ENCODE data around the gene RELN. TPM values are rescaled to one million over a fixed set of nuclear protein-coding genes. Genes with fewer than 3 reads are reported as not detected.

Gene RELN
- total and polyA plus RNA-seq, 4 experiments from 2014 or later = not detected

GRCh38 chr7:103695521-103695920 is 293.9 kb downstream of the RELN start:
- no peak overlapping the region for H3K4me3 Mint-ChIP-seq
- H3K27ac ChIP-seq (ENCODE audit: low read depth, low read length) = no peak overlapping the region
- no peaks in the 10 kb centered on the region for H3K36me3 Mint-ChIP-seq
- ChIA-PET POLR2A (ENCODE audit: partially characterized antibody) (no interaction called here), CTCF (ENCODE audit: partially characterized antibody) (no interaction called here)
- intact Hi-C loops (cut with micrococcal nuclease) = no loop called here
- no peaks in the 10 kb centered on the region for H3K36me3 ChIP-seq (ENCODE audit: insufficient read depth, low read length)
- DNase-seq = no peak
- H3K4me3 ChIP-seq (ENCODE audit: low read length in 2 of 2) = no peak overlapping the region
- H3K4me1 Mint-ChIP-seq = no peaks in the 10 kb centered on the region
- no peaks in the 10 kb centered on the region for H3K4me1 ChIP-seq (ENCODE audit: insufficient read depth, low read length)
- peaks cover 0 to 1% of the 10 kb centered on the region in 2 donors for H3K27me3 Mint-ChIP-seq
- H3K27me3 ChIP-seq (ENCODE audit: insufficient read depth, low read length) = no peaks in the 10 kb centered on the region
- H3K9me3 ChIP-seq (ENCODE audit: control insufficient read depth in 1 of 2, low read length in 2 of 2) = no peaks in the 10 kb centered on the region
- H3K9me3 Mint-ChIP-seq = no peaks in the 10 kb centered on the region
- no peak overlapping the region for H3K27ac Mint-ChIP-seq

- peaks cover 0 to 4% of the 10 kb centered on the region in 2 donors for H3K27me3 Mint-ChIP-seq
- Histone ChIP-seq H3K36me3 (ENCODE audit: insufficient read depth, low read length) (no peaks in the 10 kb centered on the region), H3K9me3 (ENCODE audit: control insufficient read depth in 1 of 2, low read length in 2 of 2) (no peaks in the 10 kb centered on the region), H3K27me3 (ENCODE audit: insufficient read depth, low read length) (no peaks in the 10 kb centered on the region), H3K4me1 (ENCODE audit: insufficient read depth, low read length) (no peaks in the 10 kb centered on the region), H3K4me3 (ENCODE audit: low read length in 2 of 2) (no peak overlapping the region), H3K27ac (ENCODE audit: low read depth, low read length) (no peak overlapping the region)
- intact Hi-C loops (cut with micrococcal nuclease) = no loop called here
- no peak overlapping the region for H3K4me3 Mint-ChIP-seq
- no peaks in the 10 kb centered on the region for H3K9me3 Mint-ChIP-seq
- ChIA-PET POLR2A (ENCODE audit: partially characterized antibody) (no interaction called here), CTCF (ENCODE audit: partially characterized antibody) (no interaction called here)
- no peaks in the 10 kb centered on the region for H3K4me1 Mint-ChIP-seq
- DNase-seq = no peak
- no peak overlapping the region for H3K27ac Mint-ChIP-seq
- H3K36me3 Mint-ChIP-seq = no peaks in the 10 kb centered on the region
Measured at GRCh38 chr7:103694304-103694703, 295.2 kb downstream of the RELN start.

DNA sequence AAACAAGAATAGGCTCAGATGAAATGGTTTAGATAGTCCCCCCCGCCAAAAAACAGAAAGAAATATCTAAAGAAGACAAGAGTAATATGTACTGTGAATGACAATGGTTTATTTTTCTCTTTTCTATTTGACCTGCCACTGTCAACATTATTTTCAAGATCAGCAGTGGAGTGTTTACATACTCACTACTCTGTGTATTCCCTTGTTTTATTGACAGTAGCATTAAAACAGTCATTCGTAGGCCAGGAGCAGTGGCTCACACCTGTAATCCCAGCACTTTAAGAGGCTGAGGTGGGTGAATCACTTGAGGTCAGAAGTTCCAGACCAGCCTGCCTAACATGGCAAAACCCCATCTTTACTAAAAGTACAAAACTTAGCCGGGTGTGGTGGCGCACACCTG is 298.2 kb downstream of the RELN start:
- ChIA-PET CTCF (ENCODE audit: partially characterized antibody) (no interaction called here), POLR2A (ENCODE audit: partially characterized antibody) (no interaction called here)
- Mint-ChIP-seq H3K4me3 (no peak overlapping the region), H3K27me3 (peaks cover 0 to 10% of the 10 kb centered on the region in 2 donors), H3K36me3 (no peaks in the 10 kb centered on the region), H3K9me3 (no peaks in the 10 kb centered on the region), H3K27ac (no peak overlapping the region), H3K4me1 (no peaks in the 10 kb centered on the region)
- no peak overlapping the region for H3K27ac ChIP-seq (ENCODE audit: low read depth, low read length)
- no peak for DNase-seq
- intact Hi-C loops (cut with micrococcal nuclease) = no loop called here
- H3K4me1 ChIP-seq (ENCODE audit: insufficient read depth, low read length) = no peaks in the 10 kb centered on the region
- H3K9me3 ChIP-seq (ENCODE audit: control insufficient read depth in 1 of 2, low read length in 2 of 2) = no peaks in the 10 kb centered on the region
- no peak overlapping the region for H3K4me3 ChIP-seq (ENCODE audit: low read length in 2 of 2)
- no peaks in the 10 kb centered on the region for H3K27me3 ChIP-seq (ENCODE audit: insufficient read depth, low read length)
- H3K36me3 ChIP-seq (ENCODE audit: insufficient read depth, low read length) = no peaks in the 10 kb centered on the region

- Mint-ChIP-seq H3K4me1 (no peaks in the 10 kb centered on the region), H3K36me3 (no peaks in the 10 kb centered on the region), H3K4me3 (no peak overlapping the region), H3K27me3 (peaks cover 3 to 13% of the 10 kb centered on the region in 2 donors), H3K9me3 (no peaks in the 10 kb centered on the region), H3K27ac (no peak overlapping the region)
- no peak for DNase-seq
- no peaks in the 10 kb centered on the region for H3K27me3 ChIP-seq (ENCODE audit: insufficient read depth, low read length)
- ChIA-PET CTCF (ENCODE audit: partially characterized antibody) (interaction anchor here (0.7 kb wide), 1 partner anchor 11 kb away, joined by 3 read pairs; no protein-coding TSS in a partner anchor), POLR2A (ENCODE audit: partially characterized antibody) (no interaction called here)
- H3K4me3 ChIP-seq (ENCODE audit: low read length in 2 of 2) = no peak overlapping the region
- H3K4me1 ChIP-seq (ENCODE audit: insufficient read depth, low read length) = no peaks in the 10 kb centered on the region
- H3K36me3 ChIP-seq (ENCODE audit: insufficient read depth, low read length) = no peaks in the 10 kb centered on the region
- no peak overlapping the region for H3K27ac ChIP-seq (ENCODE audit: low read depth, low read length)
- intact Hi-C loops (cut with micrococcal nuclease) = no loop called here
- H3K9me3 ChIP-seq (ENCODE audit: control insufficient read depth in 1 of 2, low read length in 2 of 2) = no peaks in the 10 kb centered on the region
Measured at GRCh38 chr7:103690242-103690974, 299.1 kb downstream of the RELN start.

DNA sequence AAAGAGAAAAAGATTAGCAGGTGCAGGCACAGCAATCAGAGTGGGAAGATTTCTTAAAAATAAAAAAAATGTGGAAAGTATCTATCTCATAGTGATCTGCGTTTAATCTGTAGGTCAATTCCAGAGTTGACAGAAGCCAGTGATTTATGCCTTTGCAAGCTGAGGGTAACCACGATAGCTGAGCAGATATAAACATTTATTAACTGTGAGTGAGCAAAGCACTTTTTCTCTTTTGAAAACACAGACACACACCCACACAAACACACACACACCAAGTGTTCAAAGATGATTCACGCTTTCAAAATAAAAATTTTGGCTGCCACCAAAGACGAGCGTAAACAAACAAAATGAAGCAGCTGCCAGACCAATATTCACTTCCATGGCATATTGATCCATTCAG is 300.2 kb downstream of the RELN start:
- Histone ChIP-seq H3K36me3 (ENCODE audit: insufficient read depth, low read length) (no peaks in the 10 kb centered on the region), H3K27ac (ENCODE audit: low read depth, low read length) (no peak overlapping the region), H3K27me3 (ENCODE audit: insufficient read depth, low read length) (no peaks in the 10 kb centered on the region), H3K4me3 (ENCODE audit: low read length in 2 of 2) (no peak overlapping the region), H3K9me3 (ENCODE audit: control insufficient read depth in 1 of 2, low read length in 2 of 2) (no peaks in the 10 kb centered on the region), H3K4me1 (ENCODE audit: insufficient read depth, low read length) (no peaks in the 10 kb centered on the region)
- Mint-ChIP-seq H3K4me1 (no peaks in the 10 kb centered on the region), H3K9me3 (peaks cover 0 to under 1% (median 0%) of the 10 kb centered on the region in 8 donors), H3K36me3 (no peaks in the 10 kb centered on the region), H3K4me3 (no peak overlapping the region), H3K27ac (no peak overlapping the region), H3K27me3 (peaks cover 4 to 13% of the 10 kb centered on the region in 2 donors)
- CTCF ChIA-PET (ENCODE audit: partially characterized antibody) = no interaction called here
- POLR2A ChIA-PET (ENCODE audit: partially characterized antibody) = no interaction called here
- intact Hi-C loops (cut with micrococcal nuclease) = no loop called here
- DNase-seq = no peak

DNA sequence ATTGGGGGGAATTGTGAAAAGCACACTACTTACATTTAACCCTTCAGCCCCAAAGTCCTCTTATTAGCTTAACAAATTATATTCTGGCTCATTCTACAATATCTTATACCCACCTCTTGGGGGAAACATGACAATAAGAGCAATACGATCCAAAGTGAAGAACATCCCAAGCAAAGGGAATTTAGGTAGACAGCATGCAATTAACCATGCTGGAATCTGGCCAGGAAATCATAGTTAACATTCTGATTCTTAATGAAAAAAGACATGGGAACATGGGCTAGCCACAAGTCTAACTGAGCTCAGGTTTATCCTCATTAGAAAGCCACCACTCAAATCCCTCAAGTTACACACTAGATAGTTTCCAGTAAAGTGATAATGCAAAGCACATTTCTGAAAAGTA is 301.5 kb downstream of the RELN start:
- intact Hi-C loops (cut with micrococcal nuclease) = no loop called here
- Mint-ChIP-seq H3K4me1 (no peaks in the 10 kb centered on the region), H3K4me3 (no peak overlapping the region), H3K9me3 (peaks cover 0 to 2% (median 0%) of the 10 kb centered on the region in 8 donors), H3K27ac (no peak overlapping the region), H3K36me3 (no peaks in the 10 kb centered on the region), H3K27me3 (peaks cover 4 to 13% of the 10 kb centered on the region in 2 donors)
- no peak overlapping the region for H3K27ac ChIP-seq (ENCODE audit: low read depth, low read length)
- H3K27me3 ChIP-seq (ENCODE audit: insufficient read depth, low read length) = no peaks in the 10 kb centered on the region
- DNase-seq = no peak
- ChIA-PET CTCF (ENCODE audit: partially characterized antibody) (no interaction called here), POLR2A (ENCODE audit: partially characterized antibody) (no interaction called here)
- H3K9me3 ChIP-seq (ENCODE audit: control insufficient read depth in 1 of 2, low read length in 2 of 2) = no peaks in the 10 kb centered on the region
- H3K36me3 ChIP-seq (ENCODE audit: insufficient read depth, low read length) = no peaks in the 10 kb centered on the region
- H3K4me1 ChIP-seq (ENCODE audit: insufficient read depth, low read length) = no peaks in the 10 kb centered on the region
- no peak overlapping the region for H3K4me3 ChIP-seq (ENCODE audit: low read length in 2 of 2)

GRCh38 chr7:103687272-103687671 is 302.2 kb downstream of the RELN start:
- intact Hi-C loops (cut with micrococcal nuclease) = no loop called here
- Histone ChIP-seq H3K4me1 (ENCODE audit: insufficient read depth, low read length) (no peaks in the 10 kb centered on the region), H3K9me3 (ENCODE audit: control insufficient read depth in 1 of 2, low read length in 2 of 2) (no peaks in the 10 kb centered on the region), H3K36me3 (ENCODE audit: insufficient read depth, low read length) (no peaks in the 10 kb centered on the region), H3K27ac (ENCODE audit: low read depth, low read length) (no peak overlapping the region), H3K27me3 (ENCODE audit: insufficient read depth, low read length) (no peaks in the 10 kb centered on the region), H3K4me3 (ENCODE audit: low read length in 2 of 2) (no peak overlapping the region)
- Mint-ChIP-seq H3K27me3 (peaks cover 4 to 13% of the 10 kb centered on the region in 2 donors), H3K4me1 (no peaks in the 10 kb centered on the region), H3K9me3 (peaks cover 0 to 2% (median 0%) of the 10 kb centered on the region in 8 donors), H3K27ac (no peak overlapping the region), H3K4me3 (no peak overlapping the region), H3K36me3 (no peaks in the 10 kb centered on the region)
- CTCF ChIA-PET (ENCODE audit: partially characterized antibody) = no interaction called here
- no peak for DNase-seq
- POLR2A ChIA-PET (ENCODE audit: partially characterized antibody) = no interaction called here

Data from CD4-positive, alpha-beta memory T cell (primary cell).